Erythroblast (primary cell): Measurements from ENCODE around the gene BORA.

Experiments
- GATA1 ChIP-seq: IDR thresholded peaks from 2 replicates; pipeline ENCODE4 v1.6.1; 2011; ENCODE audit warnings: low read depth, mild to moderate bottlenecking, control low read depth, low read length, moderate library complexity
- POLR2A ChIP-seq: IDR thresholded peaks from 2 replicates; pipeline ENCODE4 v1.6.1; 2011; ENCODE audit warnings: mild to moderate bottlenecking, low read length

DNA sequence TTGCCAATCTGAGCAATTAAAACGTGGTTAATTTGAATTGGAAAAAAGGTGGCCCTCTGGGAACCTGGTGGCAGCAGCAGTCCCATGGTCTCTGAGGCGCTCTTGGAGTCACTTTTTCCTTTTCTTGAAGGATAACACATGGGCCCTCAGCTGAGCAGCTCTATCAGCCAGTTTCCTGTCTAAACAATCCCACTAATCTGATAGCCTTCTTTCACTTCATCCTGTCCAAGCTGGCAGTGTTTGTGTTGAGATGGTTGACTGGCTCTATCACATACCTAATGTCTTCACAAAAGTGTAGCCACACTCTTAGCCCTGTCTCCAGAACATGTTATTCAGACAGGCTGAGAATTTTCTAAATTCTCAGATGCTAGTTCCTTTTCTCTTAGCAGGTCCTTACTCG, 10.9 kb upstream of the BORA start:
- TF ChIP-seq POLR2A (no peak), GATA1 (no peak)
